ENCODE results near the gene MED9.

- TF ChIP-seq CTCF (IDR thresholded peaks at IDR 0.05), result no peak
- no peak for TF ChIP-seq EZH2phosphoT487 (IDR thresholded peaks at IDR 0.05; ENCODE audit: borderline replicate concordance, low read depth)
- no peak for TF ChIP-seq MAX (IDR thresholded peaks at IDR 0.05; ENCODE audit: low read depth)
- TF ChIP-seq YY1 (IDR thresholded peaks at IDR 0.05; ENCODE audit: low read depth), result no peak
- TF ChIP-seq EP300 (IDR thresholded peaks at IDR 0.05; ENCODE audit: borderline replicate concordance in 1 of 2, low read depth in 1 of 2, low read length in 1 of 2), result no peak
- no peak for TF ChIP-seq POLR2AphosphoS5 (IDR thresholded peaks at IDR 0.05; ENCODE audit: low read depth, low read length)
- TF ChIP-seq PBX3 (IDR thresholded peaks at IDR 0.05), result no peak
- no peak for TF ChIP-seq TEAD4 (IDR thresholded peaks at IDR 0.05; ENCODE audit: borderline replicate concordance, insufficient read depth)
- TF ChIP-seq ZBTB33 (IDR thresholded peaks at IDR 0.05; ENCODE audit: borderline replicate concordance, low read depth), result no peak
These were observed 49.6 kb downstream of the MED9 start for GRCh38 chr17:17526369-17526768.
